ENCODE measurements around the gene ZCWPW1.

Gene ZCWPW1

GRCh38 chr7:100418930-100419659, 9.4 kb downstream of the ZCWPW1 start (continued):
- TF ChIP-seq, protein P1, sequence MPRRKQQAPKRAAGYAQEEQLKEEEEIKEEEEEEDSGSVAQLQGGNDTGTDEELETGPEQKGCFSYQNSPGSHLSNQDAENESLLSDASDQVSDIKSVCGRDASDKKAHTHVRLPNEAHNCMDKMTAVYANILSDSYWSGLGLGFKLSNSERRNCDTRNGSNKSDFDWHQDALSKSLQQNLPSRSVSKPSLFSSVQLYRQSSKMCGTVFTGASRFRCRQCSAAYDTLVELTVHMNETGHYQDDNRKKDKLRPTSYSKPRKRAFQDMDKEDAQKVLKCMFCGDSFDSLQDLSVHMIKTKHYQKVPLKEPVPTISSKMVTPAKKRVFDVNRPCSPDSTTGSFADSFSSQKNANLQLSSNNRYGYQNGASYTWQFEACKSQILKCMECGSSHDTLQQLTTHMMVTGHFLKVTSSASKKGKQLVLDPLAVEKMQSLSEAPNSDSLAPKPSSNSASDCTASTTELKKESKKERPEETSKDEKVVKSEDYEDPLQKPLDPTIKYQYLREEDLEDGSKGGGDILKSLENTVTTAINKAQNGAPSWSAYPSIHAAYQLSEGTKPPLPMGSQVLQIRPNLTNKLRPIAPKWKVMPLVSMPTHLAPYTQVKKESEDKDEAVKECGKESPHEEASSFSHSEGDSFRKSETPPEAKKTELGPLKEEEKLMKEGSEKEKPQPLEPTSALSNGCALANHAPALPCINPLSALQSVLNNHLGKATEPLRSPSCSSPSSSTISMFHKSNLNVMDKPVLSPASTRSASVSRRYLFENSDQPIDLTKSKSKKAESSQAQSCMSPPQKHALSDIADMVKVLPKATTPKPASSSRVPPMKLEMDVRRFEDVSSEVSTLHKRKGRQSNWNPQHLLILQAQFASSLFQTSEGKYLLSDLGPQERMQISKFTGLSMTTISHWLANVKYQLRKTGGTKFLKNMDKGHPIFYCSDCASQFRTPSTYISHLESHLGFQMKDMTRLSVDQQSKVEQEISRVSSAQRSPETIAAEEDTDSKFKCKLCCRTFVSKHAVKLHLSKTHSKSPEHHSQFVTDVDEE (CRISPR knock-in tag; IDR thresholded peaks at IDR 0.05), result no peak
- no peak for TF ChIP-seq OSR1 (CRISPR knock-in tag; IDR thresholded peaks at IDR 0.05)

- TF ChIP-seq TCF4 (CRISPR knock-in tag; IDR thresholded peaks at IDR 0.05; ENCODE audit: borderline replicate concordance) (no peak), PATZ1 (CRISPR knock-in tag; IDR thresholded peaks at IDR 0.05; ENCODE audit: borderline replicate concordance) (no peak), TOX (CRISPR knock-in tag; IDR thresholded peaks at IDR 0.05; ENCODE audit: borderline replicate concordance) (no peak), ISL1 (CRISPR knock-in tag; IDR thresholded peaks at IDR 0.05) (no peak), ARNTL (CRISPR knock-in tag; IDR thresholded peaks at IDR 0.05; ENCODE audit: borderline replicate concordance, low read depth) (no peak), ZNF8 (CRISPR knock-in tag; IDR thresholded peaks at IDR 0.05) (no peak)
- TF ChIP-seq, protein P1 (CRISPR knock-in tag; IDR thresholded peaks at IDR 0.05), result no peak
- ATAC-seq, result no peak
Measured at GRCh38 chr7:100415448-100415847, 13.1 kb downstream of the ZCWPW1 start.

DNA sequence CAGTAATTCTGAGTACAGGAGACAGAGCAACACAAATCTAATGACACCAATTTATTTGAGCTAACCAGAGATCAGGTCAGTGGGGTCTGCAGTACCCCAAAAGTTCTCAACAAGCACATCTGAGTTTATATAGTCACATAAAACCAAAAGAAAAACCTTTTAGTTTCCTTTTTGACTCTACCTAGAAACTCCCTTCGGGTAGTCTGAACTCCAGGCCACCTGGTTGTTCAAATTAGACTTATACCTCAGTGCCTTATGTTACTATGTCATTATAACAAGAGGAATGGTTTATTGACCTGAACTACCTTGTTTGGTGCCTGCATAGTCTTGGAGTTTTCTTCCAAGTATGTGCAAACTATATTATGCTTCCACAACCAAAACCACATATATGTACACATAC, 14.6 kb downstream of the ZCWPW1 start:
- no peak for ATAC-seq
- no peak for TF ChIP-seq ZNF565 (CRISPR knock-in tag; conservative IDR thresholded peaks at IDR 0.05; ENCODE audit: low read depth)
- no peak for TF ChIP-seq ZFP3 (CRISPR knock-in tag; IDR thresholded peaks at IDR 0.05)
- TF ChIP-seq ARNTL (CRISPR knock-in tag; IDR thresholded peaks at IDR 0.05; ENCODE audit: borderline replicate concordance, low read depth), result no peak
- TF ChIP-seq, protein P1 (CRISPR knock-in tag; IDR thresholded peaks at IDR 0.05), result no peak
- no peak for TF ChIP-seq POU6F1 (CRISPR knock-in tag; IDR thresholded peaks at IDR 0.05; ENCODE audit: borderline replicate concordance, low read depth)
- TF ChIP-seq ZFP30 (CRISPR knock-in tag; IDR thresholded peaks at IDR 0.05), result no peak
- no peak for TF ChIP-seq PATZ1 (CRISPR knock-in tag; IDR thresholded peaks at IDR 0.05; ENCODE audit: borderline replicate concordance)
- no peak for TF ChIP-seq SNAI2 (CRISPR knock-in tag; IDR thresholded peaks at IDR 0.05)
